Prostate gland (tissue), 2 donors: ENCODE results near the gene ZNRF1.

Source experiments
- CTCF ChIP-seq, 4 experiments: fragments of 200-600 bp in 2 of 4; fragments of 450-650 bp in 2 of 4; sonication (generic) in 2 of 4; IDR thresholded peaks; 1 replicate in 3 of 4; 2 replicates in 1 of 4; pipeline ENCODE4 v1.5.1; 2016 to 2019; ENCODE audit warnings: antibody characterized with exemption in 4 of 4, mild to moderate bottlenecking in 2 of 4, moderate library complexity in 2 of 4
- POLR2A ChIP-seq: fragments of 450-650 bp; IDR thresholded peaks from one replicate; pipeline ENCODE4 v1.6.1; 2016; ENCODE audit warnings: antibody characterized with exemption, mild to moderate bottlenecking
- POLR2AphosphoS5 ChIP-seq: sonication (generic); formaldehyde crosslinking; IDR thresholded peaks from one replicate; pipeline ENCODE4 v1.6.1; 2017; ENCODE audit warnings: antibody characterized with exemption

GRCh38 chr16:75003931-75004330 lies 5.1 kb downstream of the ZNRF1 start:
- no peak for TF ChIP-seq CTCF (IDR thresholded peaks at IDR 0.05)
- TF ChIP-seq POLR2A, result no peak
- TF ChIP-seq POLR2AphosphoS5, result no peak
